Measurements from ENCODE around the gene TSHZ2.

GRCh38 chr20:52933867-52934266 lies 38.3 kb upstream of the TSHZ2 start:
- no peak for TF ChIP-seq CTCF (IDR thresholded peaks at IDR 0.05; ENCODE audit: low read length)
- no peak for TF ChIP-seq EZH2 (IDR thresholded peaks at IDR 0.05; ENCODE audit: borderline replicate concordance, low read length)

All from OCI-LY1 (cell line).